Measurements from ENCODE around the gene PDE4D. TPM values are rescaled to one million over a fixed set of nuclear protein-coding genes. Genes with fewer than 3 reads are reported as not detected.

PDE4D gene
- polyA plus RNA-seq, 3 donors: 1.3 to 22.7 (median 11.0) TPM

DNA sequence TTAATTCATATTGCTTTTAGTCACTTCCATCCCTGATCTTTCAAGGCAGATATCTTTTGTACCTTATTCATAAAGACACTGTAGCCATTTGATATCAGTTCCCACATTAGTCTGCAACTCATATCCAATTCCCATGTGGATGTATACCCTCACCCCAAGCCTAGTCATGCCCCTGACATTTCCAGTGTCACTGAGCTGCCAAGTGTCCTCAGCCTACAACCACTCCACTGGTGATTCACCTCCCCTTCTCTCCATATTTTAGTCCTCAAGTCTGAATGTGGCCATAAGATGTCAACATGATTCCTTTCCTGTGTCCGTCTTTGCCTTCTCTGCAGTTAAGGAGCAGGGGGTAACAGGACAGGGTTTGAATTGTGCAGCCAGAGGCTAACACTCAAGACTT is 963.8 kb downstream of the PDE4D start:
- no peak overlapping the region for H3K27ac ChIP-seq (ENCODE audit: low read depth, low read length)
- WGBS, 3 donors: 75 to 90% (median 76%) methylated on average over 1 of the region's 1 CpG

DNA sequence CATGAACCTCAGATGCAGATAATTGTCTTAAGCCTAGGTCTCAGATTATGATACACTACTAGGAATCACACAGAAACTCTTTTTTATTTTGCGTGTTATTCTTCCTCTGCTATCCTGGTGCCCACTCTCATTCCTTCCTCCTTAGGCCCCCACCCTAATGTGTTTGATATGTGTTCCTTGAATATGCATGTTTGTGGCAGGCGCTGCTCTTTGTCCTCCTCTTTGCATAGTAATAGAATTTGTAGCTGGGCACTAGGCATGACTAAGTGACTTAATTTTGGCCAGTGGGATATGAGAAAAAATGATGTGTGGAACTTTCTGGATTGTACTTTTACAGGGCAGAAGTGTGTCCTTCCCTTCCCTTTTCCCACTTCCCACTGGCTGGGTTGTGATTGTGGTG is 965.6 kb downstream of the PDE4D start:
- WGBS, 3 donors: 95 to 99% (median 98%) methylated on average over 2 of the region's 2 CpGs
- H3K27ac ChIP-seq (ENCODE audit: low read depth, low read length): no peak overlapping the region

DNA sequence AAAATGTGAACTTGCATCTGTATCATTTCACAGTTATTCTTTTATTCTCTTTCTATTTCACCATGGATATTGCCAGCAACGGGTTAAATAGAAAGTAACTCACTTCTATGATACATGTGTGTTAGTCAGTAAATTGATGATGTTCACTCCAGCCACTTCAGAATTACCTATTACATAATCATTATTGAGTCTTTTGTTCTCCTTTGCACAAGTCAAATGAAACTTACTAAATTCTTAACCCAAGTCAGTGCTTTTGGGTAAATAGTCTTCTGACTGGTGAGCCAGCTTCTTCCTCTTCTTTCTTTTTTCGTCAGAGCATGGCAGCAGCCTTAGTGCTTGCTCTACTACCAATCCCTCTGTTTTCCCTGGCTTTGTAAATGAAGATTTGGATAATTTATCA is 966.3 kb downstream of the PDE4D start:
- WGBS, 3 donors: 74 to 75% (median 75%) methylated on average over 2 of the region's 2 CpGs
- H3K27ac ChIP-seq (ENCODE audit: low read depth, low read length): no peak overlapping the region

DNA sequence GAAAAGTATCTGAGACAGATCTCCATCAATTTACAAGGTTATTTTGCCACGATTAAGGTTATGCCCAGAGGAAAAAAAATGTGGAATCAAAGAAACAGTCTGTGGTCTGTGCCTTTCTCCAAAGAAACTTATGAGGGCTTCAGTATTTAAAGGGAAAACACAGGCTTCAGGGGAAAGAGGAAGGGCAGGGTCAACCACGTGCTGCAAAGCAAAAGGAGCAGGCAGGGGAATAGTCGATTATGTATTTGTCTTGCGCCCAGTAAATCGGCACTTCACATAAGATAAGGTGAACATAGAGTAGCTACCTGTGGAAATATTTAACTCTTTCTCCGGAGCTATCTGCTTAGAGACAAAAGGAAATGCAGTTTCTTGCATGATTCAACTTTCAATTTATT is 967.0 kb downstream of the PDE4D start:
- H3K27ac ChIP-seq (ENCODE audit: low read depth, low read length): no peak overlapping the region
- WGBS, 3 donors: 10 to 29% (median 28%) methylated on average over 6 of the region's 6 CpGs

DNA sequence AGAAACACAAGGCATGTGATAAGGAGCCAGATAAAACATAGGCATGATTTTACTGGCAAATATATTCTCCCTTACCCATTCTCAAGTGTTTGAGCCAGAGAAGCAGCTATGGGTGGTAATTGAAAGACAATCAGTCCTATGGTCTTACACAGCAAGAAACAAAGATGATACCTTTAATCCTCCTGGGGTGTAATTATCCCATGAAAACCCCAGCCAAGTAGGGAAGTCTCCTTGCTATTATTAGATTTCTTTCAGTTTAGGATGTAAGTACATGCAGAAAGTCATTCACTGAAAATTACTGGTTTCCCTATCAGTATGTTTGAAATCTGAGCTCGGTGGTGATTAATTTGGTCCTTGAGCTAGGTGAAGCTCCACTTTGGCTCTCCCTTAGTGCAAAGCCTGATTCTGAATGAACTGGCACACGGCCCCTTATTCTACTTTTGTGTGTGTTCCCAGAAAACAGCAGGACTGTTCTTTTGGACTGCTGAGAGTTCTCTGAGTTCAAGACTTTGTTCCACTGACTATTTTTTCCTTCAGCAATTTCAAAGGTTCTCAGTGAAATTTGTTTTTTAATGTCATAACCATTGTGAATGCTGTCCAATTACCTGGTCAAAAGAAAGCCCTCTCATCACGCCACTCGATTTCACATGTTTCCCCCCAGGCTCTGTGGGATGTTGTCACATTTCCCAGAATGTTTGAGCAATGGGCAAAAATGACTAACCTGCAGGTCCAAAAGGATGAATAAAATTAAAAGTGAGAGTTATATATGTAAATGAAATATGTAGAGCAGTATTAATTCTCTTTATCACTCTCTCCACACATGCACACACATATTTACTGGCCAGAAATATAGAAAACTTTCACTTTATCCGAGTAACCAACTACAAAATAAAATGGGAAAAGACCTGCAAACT is 967.6 kb downstream of the PDE4D start:
- 51 to 54% (median 52%) methylated on average over 5 of the region's 5 CpGs for WGBS, 3 donors
- no peak overlapping the region for H3K27ac ChIP-seq (ENCODE audit: low read depth, low read length)

DNA sequence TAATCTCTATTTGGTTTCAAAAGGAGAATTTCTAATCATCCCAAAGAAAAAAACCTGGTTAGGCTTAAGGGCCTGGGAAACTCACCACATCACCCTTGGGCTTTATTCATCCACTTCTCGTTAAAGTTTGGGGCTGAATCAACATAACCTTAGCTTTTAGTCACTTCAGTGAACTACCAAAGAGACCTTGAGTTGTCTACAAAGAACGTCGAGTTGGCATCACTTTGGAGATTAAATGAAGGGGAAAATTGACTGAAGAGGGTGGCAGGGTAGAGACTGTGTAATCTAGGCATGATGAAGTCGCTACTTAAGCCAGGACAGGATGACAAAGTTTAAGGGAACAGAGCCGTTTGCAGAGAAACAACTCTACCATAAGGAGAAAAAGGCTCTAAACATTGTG is 969.2 kb downstream of the PDE4D start:
- 58 to 82% (median 78%) methylated on average over 5 of the region's 5 CpGs for WGBS, 3 donors
- no peak overlapping the region for H3K27ac ChIP-seq (ENCODE audit: low read depth, low read length)

DNA sequence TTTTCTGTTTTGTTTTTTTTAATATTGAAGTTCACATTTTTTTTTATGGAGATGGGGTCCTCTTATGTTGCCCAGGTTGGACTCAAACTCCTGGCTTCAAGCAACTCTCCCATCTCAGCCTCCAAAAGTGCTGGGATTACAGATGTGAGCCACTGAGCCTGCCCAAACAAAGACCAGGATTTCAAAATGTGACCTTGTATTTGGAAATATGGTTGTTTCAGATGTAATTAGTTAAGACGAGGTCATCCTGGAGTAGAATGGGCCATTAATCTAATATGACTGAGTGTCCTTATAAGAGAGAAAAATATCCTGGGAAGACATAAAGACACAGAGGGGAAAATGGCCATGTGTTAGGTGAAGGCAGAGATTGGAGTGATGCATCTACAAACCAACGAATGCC is 970.2 kb downstream of the PDE4D start:
- WGBS, 3 donors: 80 to 83% (median 82%) methylated on average over 2 of the region's 2 CpGs
- H3K27ac ChIP-seq (ENCODE audit: low read depth, low read length): no peak overlapping the region

DNA sequence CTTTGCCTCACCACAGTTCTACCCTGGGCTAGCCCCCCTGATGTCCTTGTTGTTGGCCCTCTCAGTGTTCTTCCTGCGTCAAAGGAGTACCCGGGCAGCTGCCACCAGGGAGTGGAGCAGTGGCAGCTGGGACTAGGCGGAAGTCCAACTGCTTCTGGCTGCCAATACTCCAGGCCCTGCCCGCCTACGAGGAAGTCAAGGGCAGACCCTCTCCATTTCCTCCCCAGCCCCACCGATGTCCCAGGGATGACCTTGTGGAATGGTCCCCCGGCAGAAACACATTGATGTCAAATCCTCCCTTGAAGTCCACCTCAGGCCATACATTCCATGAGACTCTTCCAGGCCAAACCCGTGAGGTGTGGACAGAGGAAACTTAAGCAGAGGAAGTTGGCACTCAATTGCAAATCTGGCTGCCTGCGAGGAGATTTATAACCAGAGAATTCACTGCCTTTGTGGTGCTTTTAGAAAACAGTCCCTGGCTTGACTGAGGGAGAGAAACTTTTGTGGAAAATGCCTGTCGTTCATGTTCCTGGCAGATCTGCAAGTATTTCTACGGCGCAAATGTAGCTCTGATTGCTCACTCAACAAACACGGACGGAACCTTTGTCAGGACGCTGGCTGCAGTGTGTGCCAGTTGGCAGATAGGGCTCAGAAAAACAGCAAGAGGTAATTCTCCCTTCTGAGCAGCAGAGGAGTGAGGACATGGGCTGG is 970.9 kb downstream of the PDE4D start:
- no peak overlapping the region for H3K27ac ChIP-seq (ENCODE audit: low read depth, low read length)
- 40 to 46% (median 44%) methylated on average over 15 of the region's 15 CpGs for WGBS, 3 donors

DNA sequence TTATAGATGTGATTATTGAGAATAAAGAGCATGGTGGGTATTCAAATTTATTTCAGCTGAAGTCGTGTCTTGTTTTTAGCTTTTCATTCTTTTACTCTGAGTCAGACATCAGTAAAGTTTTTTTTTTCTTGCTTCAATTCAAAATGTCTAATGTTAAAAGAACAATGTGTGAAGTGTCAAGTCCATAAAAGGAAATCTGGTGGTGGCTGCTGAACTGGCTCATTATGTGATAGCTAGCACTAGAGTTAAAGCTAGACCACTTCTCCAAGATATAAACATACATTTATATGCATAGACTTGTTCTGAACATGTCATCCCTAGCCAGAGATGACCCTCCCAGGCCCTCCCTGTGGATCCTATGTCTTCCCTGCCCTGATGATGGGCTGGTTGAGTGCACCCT is 972.4 kb downstream of the PDE4D start:
- WGBS, 3 donors: 38 to 74% (median 53%) methylated on average over 1 of the region's 1 CpG
- H3K27ac ChIP-seq (ENCODE audit: low read depth, low read length): no peak overlapping the region

DNA sequence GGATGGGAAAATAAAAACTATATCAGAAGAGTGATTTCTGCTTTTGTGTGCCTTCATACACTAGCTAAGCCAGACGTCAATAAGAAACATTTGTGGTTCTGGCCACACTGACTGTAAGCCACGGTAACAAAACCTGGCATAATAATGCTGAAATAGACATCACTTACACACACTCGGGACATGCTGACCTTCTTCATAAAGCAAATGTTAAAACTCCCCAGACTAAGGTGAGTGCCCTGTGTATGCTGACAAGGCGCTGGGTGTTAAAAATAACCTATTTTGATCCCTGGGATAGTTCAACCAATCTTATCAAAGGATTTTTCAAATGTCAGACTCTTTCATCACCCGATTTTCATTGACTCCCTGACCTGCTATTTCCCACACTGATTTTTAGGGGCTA is 973.7 kb downstream of the PDE4D start:
- H3K27ac ChIP-seq (ENCODE audit: low read depth, low read length): no peak overlapping the region
- 60 to 84% (median 75%) methylated on average over 5 of the region's 5 CpGs for WGBS, 3 donors

Measured in adipose tissue (tissue), 3 donors.